SK-N-SH (cell line): Measurements from ENCODE around the gene C11orf52. TPM values are rescaled to one million over a fixed set of nuclear protein-coding genes. Genes with fewer than 3 reads are reported as not detected.

Experiments
- CTCF ChIA-PET: fragments of 300-600, 350-600 bp; formaldehyde crosslinking; extraction: SDS; loops from one replicate; lab custom pipeline; 2021; lab: Yijun Ruan, JAX
- POLR2A ChIA-PET: fragments of 350-600 bp; sonication (Branson Sonifier 250); formaldehyde crosslinking; extraction: SDS; loops from one replicate; lab custom pipeline; 2020; ENCODE audit warnings: antibody characterized with exemption, inconsistent platforms; lab: Yijun Ruan, JAX
- DNase-seq: peaks from one replicate; pipeline ENCODE4 v3.0.0; 2012
- H2AFZ ChIP-seq: fragments of 200-600 bp; sonication (generic); 2 replicates; pipeline ENCODE4 v1.8.1; 2016; ENCODE audit warnings: antibody characterized with exemption, mild to moderate bottlenecking, low read depth
- H3F3A ChIP-seq: fragments of 200-600 bp; sonication (generic); replicated peaks from 2 replicates; pipeline ENCODE3; 2016; ENCODE audit warnings: antibody characterized with exemption, mild to moderate bottlenecking; ENCODE audit not compliant: insufficient read depth
- H3K27ac ChIP-seq, 2 experiments: fragments of 200-500 bp in 1 of 2; fragments of 200-600 bp in 1 of 2; sonication (Bioruptor generic) in 1 of 2; sonication (generic), shearing (Covaris generic) in 1 of 2; 2 replicates each; pipeline versions ENCODE4 v1.5.1 to v1.6.1; 2014 to 2016; ENCODE audit warnings: low read depth in 2 of 2, inconsistent platforms in 1 of 2, low read length in 1 of 2, mild to moderate bottlenecking in 1 of 2, mixed read lengths in 1 of 2
- H3K27me3 ChIP-seq: fragments of 200-600 bp; sonication (generic), shearing (Covaris generic); 2 replicates; pipeline ENCODE4 v1.6.1; 2016; ENCODE audit warnings: mixed run types; ENCODE audit not compliant: insufficient read depth
- H3K36me3 ChIP-seq, 2 experiments: fragments of 200-500 bp in 1 of 2; fragments of 200-600 bp in 1 of 2; sonication (Bioruptor generic) in 1 of 2; sonication (generic) in 1 of 2; replicated peaks in 1 of 2; 2 replicates each; pipeline versions ENCODE3 to v1.5.1; 2014 to 2016; ENCODE audit warnings: low read length in 1 of 2, mild to moderate bottlenecking in 1 of 2; ENCODE audit not compliant: insufficient read depth in 2 of 2, control insufficient read depth in 1 of 2
- H3K4me1 ChIP-seq, 2 experiments: fragments of 200-500 bp in 1 of 2; fragments of 200-600 bp in 1 of 2; sonication (Bioruptor generic) in 1 of 2; sonication (generic), shearing (Covaris generic) in 1 of 2; 2 replicates each; pipeline versions ENCODE4 v1.5.1 to v1.6.1; 2014 to 2016; ENCODE audit warnings: low read depth in 1 of 2, low read length in 1 of 2, mixed run types in 1 of 2; ENCODE audit not compliant: insufficient read depth in 2 of 2, control insufficient read depth in 1 of 2
- H3K4me2 ChIP-seq: fragments of 200-600 bp; sonication (generic), shearing (Covaris generic); 2 replicates; pipeline ENCODE4 v1.6.1; 2017; ENCODE audit warnings: mixed run types
- H3K4me3 ChIP-seq, 2 experiments: fragments of 200-500 bp in 1 of 2; fragments of 200-600 bp in 1 of 2; sonication (Bioruptor generic) in 1 of 2; sonication (generic), shearing (Covaris generic) in 1 of 2; 2 replicates each; pipeline versions ENCODE4 v1.5.1 to v1.8.1; 2014 to 2016; ENCODE audit warnings: low read depth in 2 of 2, inconsistent platforms in 1 of 2, low read length in 1 of 2, mild to moderate bottlenecking in 1 of 2, mixed read lengths in 1 of 2, moderate library complexity in 1 of 2
- H3K79me2 ChIP-seq: fragments of 200-600 bp; sonication (generic); 2 replicates; pipeline ENCODE4 v1.8.1; 2017; ENCODE audit warnings: mild to moderate bottlenecking; ENCODE audit not compliant: insufficient read depth
- H3K9ac ChIP-seq: fragments of 200-600 bp; sonication (generic); 2 replicates; pipeline ENCODE4 v1.6.1; 2017; ENCODE audit warnings: mixed run types
- H3K9me2 ChIP-seq: fragments of 200-600 bp; sonication (generic); 2 replicates; pipeline ENCODE4 v1.6.1; 2017; ENCODE audit warnings: mixed run types
- H3K9me3 ChIP-seq: fragments of 200-600 bp; sonication (generic); 2 replicates; pipeline ENCODE4 v1.6.1; 2017; ENCODE audit warnings: mixed run types, mild to moderate bottlenecking, moderate library complexity
- H4K20me1 ChIP-seq: fragments of 200-600 bp; sonication (generic); 2 replicates; pipeline ENCODE4 v1.6.1; 2017; ENCODE audit warnings: mild to moderate bottlenecking, mixed run types; ENCODE audit not compliant: insufficient read depth
- CHD2 ChIP-seq: fragments of 150-350 bp; IDR thresholded peaks from 2 replicates; pipeline ENCODE4 v1.6.1; 2018; ENCODE audit warnings: low read length; ENCODE audit not compliant: partially characterized antibody
- CTCF ChIP-seq: fragments of 200-600 bp; sonication (generic); IDR thresholded peaks from 2 replicates; pipeline ENCODE4 v1.6.1; 2017; ENCODE audit warnings: antibody characterized with exemption, mild to moderate bottlenecking, moderate library complexity
- ELF1 ChIP-seq: IDR thresholded peaks from 2 replicates; pipeline ENCODE4 v1.4.0; 2012
- EP300 ChIP-seq, 2 experiments: IDR thresholded peaks; 2 replicates each; pipeline versions ENCODE4 v1.4.0 to v1.6.1; 2012; ENCODE audit warnings: borderline replicate concordance in 1 of 2, low read depth in 1 of 2, low read length in 1 of 2
- FOSL2 ChIP-seq: IDR thresholded peaks from 2 replicates; pipeline ENCODE4 v1.4.0; 2012; ENCODE audit warnings: low read depth, mild to moderate bottlenecking, moderate library complexity, borderline replicate concordance
- FOXJ3 ChIP-seq: sonication (generic); formaldehyde crosslinking; IDR thresholded peaks from 2 replicates; pipeline ENCODE4 v1.5.1; 2020; ENCODE audit warnings: mild to moderate bottlenecking, missing genetic modification reagents
- GABPA ChIP-seq: IDR thresholded peaks from 2 replicates; pipeline ENCODE4 v1.4.0; 2012; ENCODE audit warnings: low read depth, mild to moderate bottlenecking
- IRF3 ChIP-seq: fragments of 150-350 bp; IDR thresholded peaks from 2 replicates; pipeline ENCODE4 v1.6.1; 2016; ENCODE audit warnings: mild to moderate bottlenecking, low read depth, low read length
- JUND ChIP-seq: IDR thresholded peaks from 2 replicates; pipeline ENCODE4 v1.4.0; 2012
- MAX ChIP-seq: IDR thresholded peaks from 2 replicates; pipeline ENCODE4 v1.4.0; 2012; ENCODE audit warnings: low read depth
- MEF2A ChIP-seq: IDR thresholded peaks from 2 replicates; pipeline ENCODE4 v1.4.0; 2012; ENCODE audit warnings: low read depth, borderline replicate concordance
- MXI1 ChIP-seq: IDR thresholded peaks from 2 replicates; pipeline ENCODE4 v1.6.1; 2012; ENCODE audit warnings: mild to moderate bottlenecking, low read depth, low read length, improper control_type of control experiment
- NFIC ChIP-seq: IDR thresholded peaks from 2 replicates; pipeline ENCODE4 v1.4.0; 2012; ENCODE audit warnings: borderline replicate concordance
- NRF1 ChIP-seq: IDR thresholded peaks from 2 replicates; pipeline ENCODE4 v1.6.1; 2012; ENCODE audit warnings: low read depth, mild to moderate bottlenecking, low read length
- PBX3 ChIP-seq: IDR thresholded peaks from 2 replicates; pipeline ENCODE4; 2012
- POLR2AphosphoS5 ChIP-seq: IDR thresholded peaks from 2 replicates; pipeline ENCODE4 v1.6.1; 2012; ENCODE audit warnings: low read depth, low read length
- RAD21 ChIP-seq: IDR thresholded peaks from 2 replicates; pipeline ENCODE4 v1.6.1; 2012; ENCODE audit warnings: mild to moderate bottlenecking, low read length
- RCOR1 ChIP-seq: fragments of 150-350 bp; IDR thresholded peaks from 2 replicates; pipeline ENCODE4 v1.6.1; 2017; ENCODE audit warnings: antibody characterized with exemption, low read length
- RFX5 ChIP-seq: IDR thresholded peaks from 2 replicates; pipeline ENCODE4 v1.6.1; 2012; ENCODE audit warnings: mild to moderate bottlenecking, improper control_type of control experiment, low read length
- RXRA ChIP-seq: IDR thresholded peaks from 2 replicates; pipeline ENCODE4 v1.4.0; 2012; ENCODE audit warnings: low read depth, mild to moderate bottlenecking, borderline replicate concordance
- SMC3 ChIP-seq: IDR thresholded peaks from 2 replicates; pipeline ENCODE4 v1.6.1; 2012; ENCODE audit warnings: low read depth, low read length, improper control_type of control experiment
- TCF12 ChIP-seq: IDR thresholded peaks from 2 replicates; pipeline ENCODE4 v1.4.0; 2012
- USF1 ChIP-seq: IDR thresholded peaks from 2 replicates; pipeline ENCODE4 v1.4.0; 2012; ENCODE audit warnings: low read depth, borderline replicate concordance
- USF2 ChIP-seq: fragments of 150-350 bp; IDR thresholded peaks from 2 replicates; pipeline ENCODE4 v1.6.1; 2017; ENCODE audit warnings: antibody characterized with exemption, low read length, low read depth, borderline replicate concordance
- ZBTB33 ChIP-seq: IDR thresholded peaks from 2 replicates; pipeline ENCODE4 v1.4.0; 2012; ENCODE audit warnings: low read depth, borderline replicate concordance
- WGBS: methylation state at CpG from one replicate; pipeline ENCODE4 v1.1.6; 2017; ENCODE audit warnings: low lambda C conversion rate; 5-methylcytosine and 5-hydroxymethylcytosine counted together
- polyA plus RNA-seq, 3 experiments: library from polyadenylated mRNA; depleted of rRNA; stranded (reverse); fragments of >200 nt; gene quantifications; 2 replicates each; pipeline ENCODE4 v1.2.3, GENCODE V29; 2012

The C11orf52 gene
- polyA plus RNA-seq, 1 of the 3 experiments (the other 2 are of a cell fraction): not detected

- peak within 1 kb of the TSS; percentile 85 for H3K4me2 ChIP-seq
- H3K9ac ChIP-seq: peak within 1 kb of the TSS; percentile 86
- DNase-seq: peak; percentile 95
- H3K4me3 ChIP-seq: peak within 1 kb of the TSS; percentile 81 to 85
- H3K79me2 ChIP-seq: peaks cover 18% of the 10 kb centered on the region
- peak within 1 kb of the TSS; percentile 81 to 93 for H3K27ac ChIP-seq
- peaks cover 0 to 6% of the 10 kb centered on the region in 2 experiments; a peak in 3 of 4 replicates for H3K4me1 ChIP-seq
- CTCF ChIA-PET: interaction anchor here (0.7 to 1.6 kb wide), 13 partner anchors 13 to 268 kb away, joined by 3 to 6 read pairs (median 3); no protein-coding TSS in a partner anchor
- H3K36me3 ChIP-seq: peaks cover 21 to 31% of the 10 kb centered on the region in 2 experiments
- H3K9me3 ChIP-seq: no peaks in the 10 kb centered on the region
- H3K27me3 ChIP-seq: no peaks in the 10 kb centered on the region
- POLR2A ChIA-PET: interaction anchor here (0.8 to 1.7 kb wide), 6 partner anchors 9 to 216 kb away, joined by 3 to 9 read pairs (median 4); partner anchors contain the start of genes SDHD and TIMM8B
- H3K9me2 ChIP-seq: no peaks in the 10 kb centered on the region
- H4K20me1 ChIP-seq: no peaks in the 10 kb centered on the region
- H3F3A ChIP-seq: peaks cover 3% of the 10 kb centered on the region
- WGBS: 3% methylated on average over 13 of the region's 51 CpGs
- H2AFZ ChIP-seq: peak within 1 kb of the TSS; percentile 90
- TF ChIP-seq RCOR1 (no peak), RFX5 (peak; percentile 50; the same call in 1 of the 2 replicates), RXRA (no peak), MXI1 (peak; percentile 70), GABPA (no peak), POLR2AphosphoS5 (peak; percentile 68), USF1 (no peak), ELF1 (no peak), RAD21 (no peak), EP300 (IDR thresholded peaks at IDR 0.05; ENCODE audit: borderline replicate concordance in 1 of 2, low read depth in 1 of 2, low read length in 1 of 2) (no peak), CTCF (peak; percentile 46), SMC3 (no peak; the same call in 1 of the 2 replicates), USF2 (no peak), MEF2A (no peak), ZBTB33 (no peak), MAX (peak; percentile 41; the same call in 1 of the 2 replicates), NRF1 (peak; percentile 47; the same call in 1 of the 2 replicates), PBX3 (no peak; the same call in 1 of the 2 replicates), NFIC (no peak), TCF12 (no peak), CHD2 (peak; percentile 6), FOXJ3 (CRISPR knock-in tag) (no peak), JUND (no peak), IRF3 (no peak), FOSL2 (no peak)
Observed at GRCh38 chr11:111870886-111871692, 47.6 kb upstream of the C11orf52 start, which contains the start of gene ALG9. ALG9 (minus strand) TSS chr11:111871581; CDS start chr11:111871482, 99 bp downstream.
